ENCODE data around the gene NPAS3.

The NPAS3 gene

DNA sequence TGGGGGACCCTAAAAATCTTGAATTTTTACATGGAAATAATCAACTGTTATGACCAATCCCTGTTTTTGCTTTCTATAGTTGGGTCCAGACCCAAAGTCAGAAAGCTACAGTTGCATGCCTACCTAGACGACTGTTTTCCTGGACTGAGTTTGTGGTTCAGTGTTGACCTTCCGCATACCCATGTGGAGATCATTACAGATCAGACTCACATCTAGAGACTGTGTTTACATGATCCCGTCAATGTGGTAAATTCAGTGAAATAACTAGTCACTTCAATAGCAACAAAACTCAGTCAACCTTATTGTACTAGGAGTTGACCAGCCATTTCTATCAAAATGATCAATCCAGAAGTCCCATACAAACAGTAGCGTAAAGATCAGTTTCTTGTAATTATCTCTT is 754.6 kb downstream of the NPAS3 start:
- Histone ChIP-seq H3K4me1 (ENCODE audit: insufficient read depth, low read length, poor library complexity, severe bottlenecking) (no peaks in the 10 kb centered on the region), H4K20me1 (ENCODE audit: insufficient read depth, low read length, poor library complexity, severe bottlenecking) (no peaks in the 10 kb centered on the region), H3K79me2 (ENCODE audit: insufficient read depth, low read length) (no peaks in the 10 kb centered on the region), H3K9me2 (replicated peaks; ENCODE audit: low read depth, low read length) (no peaks in the 10 kb centered on the region), H3K36me3 (ENCODE audit: insufficient read depth, low read length) (no peaks in the 10 kb centered on the region), H2AFZ (ENCODE audit: low read length) (no peak overlapping the region), H3K9ac (ENCODE audit: low read depth, low read length, poor library complexity, severe bottlenecking) (no peak overlapping the region), H3K9me3 (ENCODE audit: insufficient read depth, low read depth, low read length) (no peaks in the 10 kb centered on the region), H3F3A (ENCODE audit: low read depth) (no peaks in the 10 kb centered on the region), H3K4me2 (ENCODE audit: low read depth, low read length, poor library complexity, severe bottlenecking) (no peak overlapping the region), H3K4me3 (ENCODE audit: low read length, poor library complexity, severe bottlenecking) (no peak overlapping the region), H3K27me3 (ENCODE audit: insufficient read depth, low read length, poor library complexity, severe bottlenecking) (no peaks in the 10 kb centered on the region)
- TF ChIP-seq, protein P1, sequence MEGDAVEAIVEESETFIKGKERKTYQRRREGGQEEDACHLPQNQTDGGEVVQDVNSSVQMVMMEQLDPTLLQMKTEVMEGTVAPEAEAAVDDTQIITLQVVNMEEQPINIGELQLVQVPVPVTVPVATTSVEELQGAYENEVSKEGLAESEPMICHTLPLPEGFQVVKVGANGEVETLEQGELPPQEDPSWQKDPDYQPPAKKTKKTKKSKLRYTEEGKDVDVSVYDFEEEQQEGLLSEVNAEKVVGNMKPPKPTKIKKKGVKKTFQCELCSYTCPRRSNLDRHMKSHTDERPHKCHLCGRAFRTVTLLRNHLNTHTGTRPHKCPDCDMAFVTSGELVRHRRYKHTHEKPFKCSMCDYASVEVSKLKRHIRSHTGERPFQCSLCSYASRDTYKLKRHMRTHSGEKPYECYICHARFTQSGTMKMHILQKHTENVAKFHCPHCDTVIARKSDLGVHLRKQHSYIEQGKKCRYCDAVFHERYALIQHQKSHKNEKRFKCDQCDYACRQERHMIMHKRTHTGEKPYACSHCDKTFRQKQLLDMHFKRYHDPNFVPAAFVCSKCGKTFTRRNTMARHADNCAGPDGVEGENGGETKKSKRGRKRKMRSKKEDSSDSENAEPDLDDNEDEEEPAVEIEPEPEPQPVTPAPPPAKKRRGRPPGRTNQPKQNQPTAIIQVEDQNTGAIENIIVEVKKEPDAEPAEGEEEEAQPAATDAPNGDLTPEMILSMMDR (conservative IDR thresholded peaks at IDR 0.05; ENCODE audit: low read length): no peak
- no peak for TF ChIP-seq EZH2phosphoT487 (IDR thresholded peaks at IDR 0.05; ENCODE audit: borderline replicate concordance)

DNA sequence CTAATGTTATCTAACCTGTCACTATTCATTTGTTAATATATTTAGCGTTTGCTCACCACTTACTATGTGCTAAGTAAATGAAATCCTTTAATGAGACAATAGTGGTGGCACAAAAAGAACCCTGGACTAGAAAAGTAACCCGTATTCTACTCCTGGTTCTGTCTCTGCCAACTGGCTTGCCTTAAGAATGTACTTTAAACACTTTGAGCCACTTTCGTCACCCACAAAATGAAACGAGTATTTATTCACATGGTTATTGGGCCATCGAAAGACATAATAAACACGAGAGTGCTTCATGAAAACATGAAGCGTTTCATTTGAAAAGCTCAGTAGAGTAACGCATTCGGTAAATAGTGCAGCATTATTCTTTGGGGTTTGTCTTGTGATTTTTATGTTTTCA is 757.5 kb downstream of the NPAS3 start:
- Histone ChIP-seq H3F3A (ENCODE audit: low read depth) (no peaks in the 10 kb centered on the region), H3K9me2 (replicated peaks; ENCODE audit: low read depth, low read length) (no peaks in the 10 kb centered on the region), H3K79me2 (ENCODE audit: insufficient read depth, low read length) (no peaks in the 10 kb centered on the region), H3K4me3 (ENCODE audit: low read length, poor library complexity, severe bottlenecking) (no peak overlapping the region), H3K9ac (ENCODE audit: low read depth, low read length, poor library complexity, severe bottlenecking) (no peak overlapping the region), H3K27me3 (ENCODE audit: insufficient read depth, low read length, poor library complexity, severe bottlenecking) (no peaks in the 10 kb centered on the region), H3K4me2 (ENCODE audit: low read depth, low read length, poor library complexity, severe bottlenecking) (no peak overlapping the region), H3K36me3 (ENCODE audit: insufficient read depth, low read length) (no peaks in the 10 kb centered on the region), H3K9me3 (ENCODE audit: insufficient read depth, low read depth, low read length) (no peaks in the 10 kb centered on the region), H3K4me1 (ENCODE audit: insufficient read depth, low read length, poor library complexity, severe bottlenecking) (no peaks in the 10 kb centered on the region), H4K20me1 (ENCODE audit: insufficient read depth, low read length, poor library complexity, severe bottlenecking) (no peaks in the 10 kb centered on the region), H2AFZ (ENCODE audit: low read length) (no peak overlapping the region)
- no peak for TF ChIP-seq EZH2phosphoT487 (IDR thresholded peaks at IDR 0.05; ENCODE audit: borderline replicate concordance)
- TF ChIP-seq, protein P1 (conservative IDR thresholded peaks at IDR 0.05; ENCODE audit: low read length): no peak

DNA sequence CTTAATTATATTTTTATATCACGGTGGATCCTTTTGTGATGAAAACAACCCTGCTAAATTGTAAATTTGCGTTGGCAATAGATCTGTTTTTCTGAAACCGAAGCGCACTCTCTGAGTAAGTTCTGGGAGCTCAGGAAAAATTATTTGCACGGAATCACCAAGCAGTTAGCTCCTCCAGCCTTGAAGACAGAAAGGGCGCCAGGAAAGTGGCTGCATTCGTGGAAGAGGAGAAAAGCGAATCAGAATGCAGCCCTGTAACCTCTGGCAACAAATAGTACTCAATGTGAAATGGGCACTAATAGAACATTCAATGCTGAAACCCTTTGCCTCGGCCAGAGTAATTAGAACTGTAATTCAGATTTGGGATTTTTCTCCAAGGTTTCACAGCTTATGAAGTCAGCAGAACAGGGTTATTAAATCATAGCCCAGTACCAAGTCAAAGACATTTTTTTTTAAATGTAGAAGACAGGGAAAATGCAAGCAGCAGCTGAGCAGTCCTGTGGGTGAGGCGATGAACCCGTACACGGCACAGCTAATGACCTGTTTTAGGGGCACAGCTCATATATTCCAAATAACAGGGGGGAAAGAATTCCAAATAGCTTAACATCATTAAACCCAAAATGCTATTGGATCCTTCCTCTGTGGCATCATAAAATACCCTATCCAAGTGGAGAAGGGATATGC is 760.8 kb downstream of the NPAS3 start:
- H3K9me3 ChIP-seq (ENCODE audit: insufficient read depth, low read depth, low read length): no peaks in the 10 kb centered on the region
- H3K79me2 ChIP-seq (ENCODE audit: insufficient read depth, low read length): no peaks in the 10 kb centered on the region
- no peaks in the 10 kb centered on the region for H3F3A ChIP-seq (ENCODE audit: low read depth)
- no peaks in the 10 kb centered on the region for H4K20me1 ChIP-seq (ENCODE audit: insufficient read depth, low read length, poor library complexity, severe bottlenecking)
- no peak overlapping the region for H3K4me3 ChIP-seq (ENCODE audit: low read length, poor library complexity, severe bottlenecking)
- no peaks in the 10 kb centered on the region for H3K9me2 ChIP-seq (replicated peaks; ENCODE audit: low read depth, low read length)
- H3K9ac ChIP-seq (ENCODE audit: low read depth, low read length, poor library complexity, severe bottlenecking): no peak overlapping the region
- H3K36me3 ChIP-seq (ENCODE audit: insufficient read depth, low read length): no peaks in the 10 kb centered on the region
- TF ChIP-seq, protein P1 (conservative IDR thresholded peaks at IDR 0.05; ENCODE audit: low read length): no peak
- TF ChIP-seq EZH2phosphoT487 (IDR thresholded peaks at IDR 0.05; ENCODE audit: borderline replicate concordance): no peak
- no peak overlapping the region for H3K4me2 ChIP-seq (ENCODE audit: low read depth, low read length, poor library complexity, severe bottlenecking)
- H3K4me1 ChIP-seq (ENCODE audit: insufficient read depth, low read length, poor library complexity, severe bottlenecking): no peaks in the 10 kb centered on the region
- H3K27me3 ChIP-seq (ENCODE audit: insufficient read depth, low read length, poor library complexity, severe bottlenecking): no peaks in the 10 kb centered on the region
- no peak overlapping the region for H2AFZ ChIP-seq (ENCODE audit: low read length)

Measured in Loucy (cell line).